AG09309 (cell line): Measurements from ENCODE around the gene EGR1.

Experiments used
- DNase-seq: peaks from one replicate; pipeline ENCODE4 v3.0.0-alpha.2; 2010; ENCODE audit warnings: low read depth
- H3K4me3 ChIP-seq: 2 replicates; pipeline ENCODE4 v1.5.1; 2011; ENCODE audit warnings: mild to moderate bottlenecking, low read depth, low read length, moderate library complexity; ENCODE audit not compliant: control insufficient read depth
- TF ChIP-seq, protein P1 (sequence below): IDR thresholded peaks from 2 replicates; pipeline ENCODE4 v1.5.1; 2011; ENCODE audit warnings: mild to moderate bottlenecking, low read depth, low read length, inconsistent platforms; ENCODE audit not compliant: insufficient read depth, control insufficient read depth; ENCODE audit errors: missing control alignments

Gene EGR1

DNA sequence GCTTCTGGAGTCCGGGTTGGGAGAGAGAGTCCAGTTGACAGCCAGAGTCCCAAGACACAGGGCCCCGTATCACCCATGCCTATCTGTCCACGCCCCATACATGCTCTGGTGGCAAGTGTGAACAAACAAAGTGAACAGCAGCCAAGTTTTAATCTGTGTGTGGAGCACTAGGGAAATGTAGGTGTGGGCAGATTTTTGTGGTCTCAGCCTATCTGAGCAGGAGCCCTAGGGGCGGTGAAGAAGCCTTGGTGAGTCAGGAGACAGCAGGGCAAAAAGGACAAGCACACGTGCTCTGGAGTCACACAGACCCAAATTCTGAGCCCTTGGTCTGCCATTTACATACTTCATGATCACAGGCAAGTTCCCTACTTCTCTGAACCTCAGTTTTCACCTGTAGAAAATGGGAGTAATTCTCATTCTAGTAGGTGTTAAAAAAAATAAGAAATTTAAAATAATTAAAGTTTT, 23.2 kb downstream of the EGR1 start:
- H3K4me3 ChIP-seq, result no peak overlapping the region
- TF ChIP-seq, protein P1, sequence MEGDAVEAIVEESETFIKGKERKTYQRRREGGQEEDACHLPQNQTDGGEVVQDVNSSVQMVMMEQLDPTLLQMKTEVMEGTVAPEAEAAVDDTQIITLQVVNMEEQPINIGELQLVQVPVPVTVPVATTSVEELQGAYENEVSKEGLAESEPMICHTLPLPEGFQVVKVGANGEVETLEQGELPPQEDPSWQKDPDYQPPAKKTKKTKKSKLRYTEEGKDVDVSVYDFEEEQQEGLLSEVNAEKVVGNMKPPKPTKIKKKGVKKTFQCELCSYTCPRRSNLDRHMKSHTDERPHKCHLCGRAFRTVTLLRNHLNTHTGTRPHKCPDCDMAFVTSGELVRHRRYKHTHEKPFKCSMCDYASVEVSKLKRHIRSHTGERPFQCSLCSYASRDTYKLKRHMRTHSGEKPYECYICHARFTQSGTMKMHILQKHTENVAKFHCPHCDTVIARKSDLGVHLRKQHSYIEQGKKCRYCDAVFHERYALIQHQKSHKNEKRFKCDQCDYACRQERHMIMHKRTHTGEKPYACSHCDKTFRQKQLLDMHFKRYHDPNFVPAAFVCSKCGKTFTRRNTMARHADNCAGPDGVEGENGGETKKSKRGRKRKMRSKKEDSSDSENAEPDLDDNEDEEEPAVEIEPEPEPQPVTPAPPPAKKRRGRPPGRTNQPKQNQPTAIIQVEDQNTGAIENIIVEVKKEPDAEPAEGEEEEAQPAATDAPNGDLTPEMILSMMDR, result no peak
- no peak for DNase-seq

DNA sequence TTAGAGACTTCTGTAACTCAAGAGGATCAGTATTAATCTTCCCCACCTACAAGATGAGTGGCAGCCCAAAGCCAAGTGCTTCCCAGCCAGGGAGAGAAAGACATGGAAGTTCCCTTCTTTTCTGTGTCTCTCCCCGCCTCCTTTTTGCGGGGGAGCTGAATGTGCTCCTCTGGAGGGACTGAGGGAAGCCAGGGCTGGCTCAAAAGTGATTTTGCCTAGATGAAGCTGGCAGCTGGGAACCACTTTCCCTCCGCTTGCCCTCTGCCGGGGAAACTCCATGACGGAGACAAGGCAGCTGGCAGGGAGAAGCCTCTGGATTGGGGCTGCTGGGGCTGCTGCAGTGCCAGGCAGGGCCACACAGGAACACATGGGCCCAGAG, 24.4 kb downstream of the EGR1 start:
- TF ChIP-seq, protein P1, result no peak
- no peak for DNase-seq
- H3K4me3 ChIP-seq, result no peak overlapping the region

DNA sequence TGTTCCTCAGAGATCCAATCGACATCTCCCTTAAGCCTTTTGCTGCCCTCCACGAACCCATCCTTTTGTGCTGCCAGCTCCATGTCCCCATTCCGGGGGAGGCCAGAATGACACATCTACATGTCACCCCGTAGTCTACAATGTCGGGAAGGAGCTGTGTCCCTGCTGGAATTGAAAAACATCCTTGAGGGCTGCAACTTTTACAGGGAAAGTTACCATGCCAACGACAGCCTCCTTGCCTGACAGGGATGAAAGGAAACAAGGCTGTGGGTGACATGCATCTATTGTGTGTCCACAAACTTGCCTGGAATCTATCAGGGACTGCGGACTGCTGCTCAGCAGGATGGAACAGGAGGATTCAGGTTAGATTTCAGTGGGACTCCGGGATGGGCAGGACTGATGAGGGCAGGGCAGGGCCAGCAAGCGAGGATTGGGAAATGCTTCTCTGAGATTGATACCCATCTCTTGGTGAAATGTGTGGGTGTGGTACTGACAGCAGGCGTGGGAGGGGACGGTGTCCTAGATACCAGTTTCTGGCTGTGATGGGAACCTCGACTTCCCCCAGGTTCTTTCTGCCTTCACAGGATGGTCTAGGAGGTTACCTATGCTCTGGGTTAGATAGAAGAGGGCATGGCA, 25.5 kb downstream of the EGR1 start:
- DNase-seq, result no peak
- TF ChIP-seq, protein P1, result no peak
- no peak overlapping the region for H3K4me3 ChIP-seq

DNA sequence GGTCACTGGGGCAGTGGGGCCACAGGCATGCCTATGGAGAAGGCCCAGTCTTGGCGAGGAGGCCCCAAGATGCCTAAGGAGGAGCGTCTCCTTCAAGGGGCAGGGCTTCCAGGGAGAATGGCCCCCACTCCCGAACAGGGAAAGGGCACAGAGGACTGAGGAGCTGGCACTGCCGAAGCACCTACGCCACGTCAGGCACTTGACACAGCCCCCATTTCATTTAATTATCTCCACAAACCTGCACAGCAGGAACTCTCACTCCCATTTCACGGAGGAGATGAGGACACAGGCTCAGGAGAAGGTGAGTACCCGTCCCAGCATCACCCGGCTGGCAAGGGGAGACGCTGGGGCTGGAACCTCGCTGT, 26.0 kb downstream of the EGR1 start:
- TF ChIP-seq, protein P1, result no peak
- H3K4me3 ChIP-seq, result peak overlapping the region; percentile 41
- no peak for DNase-seq

DNA sequence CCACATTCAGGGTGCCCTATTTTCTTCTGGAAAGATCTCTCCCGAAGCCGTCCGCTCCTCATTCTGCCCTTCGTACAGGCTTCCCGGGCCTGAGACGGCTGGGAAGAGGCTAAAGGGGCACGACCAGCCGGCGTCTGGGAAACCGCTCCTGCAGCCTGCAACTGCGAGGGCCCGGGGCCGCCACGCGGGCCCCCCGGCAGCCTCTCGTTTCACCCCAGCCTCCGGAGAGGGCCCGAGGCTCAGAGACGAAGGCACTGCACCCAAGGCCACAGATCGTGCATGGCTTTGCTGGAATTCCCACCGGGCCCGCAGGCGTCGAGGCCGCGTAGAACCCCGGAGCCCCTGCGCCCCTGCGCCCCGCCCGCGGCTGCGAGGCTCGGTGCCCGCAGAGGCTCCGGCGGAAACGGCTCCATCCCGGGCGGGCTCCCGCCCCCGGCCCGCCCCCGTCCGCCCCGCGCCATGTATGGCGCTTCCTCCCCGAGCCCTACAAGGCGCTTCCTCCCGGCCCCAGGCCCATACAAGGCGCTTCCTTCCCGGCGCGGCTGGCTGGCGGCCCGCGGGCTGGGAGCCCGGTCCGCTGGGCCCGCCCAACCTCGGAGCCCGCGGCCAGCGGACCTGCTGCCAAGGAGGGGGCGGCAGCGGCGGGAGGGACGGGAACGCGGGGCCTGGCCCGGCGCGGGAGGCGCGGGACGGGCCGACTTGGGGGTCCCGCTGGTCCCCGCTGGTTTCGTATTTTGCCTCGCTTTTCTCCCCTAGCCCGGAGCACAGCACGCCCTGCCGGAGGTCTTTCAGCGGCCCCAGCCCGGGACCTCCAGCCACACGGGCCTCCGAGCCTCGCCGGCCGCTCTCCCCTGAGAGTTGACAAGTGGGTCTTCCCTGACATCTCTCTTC, 26.6 kb downstream of the EGR1 start:
- peak; percentile 67 for DNase-seq
- H3K4me3 ChIP-seq, result peak overlapping the region; percentile 67
- TF ChIP-seq, protein P1, result no peak

DNA sequence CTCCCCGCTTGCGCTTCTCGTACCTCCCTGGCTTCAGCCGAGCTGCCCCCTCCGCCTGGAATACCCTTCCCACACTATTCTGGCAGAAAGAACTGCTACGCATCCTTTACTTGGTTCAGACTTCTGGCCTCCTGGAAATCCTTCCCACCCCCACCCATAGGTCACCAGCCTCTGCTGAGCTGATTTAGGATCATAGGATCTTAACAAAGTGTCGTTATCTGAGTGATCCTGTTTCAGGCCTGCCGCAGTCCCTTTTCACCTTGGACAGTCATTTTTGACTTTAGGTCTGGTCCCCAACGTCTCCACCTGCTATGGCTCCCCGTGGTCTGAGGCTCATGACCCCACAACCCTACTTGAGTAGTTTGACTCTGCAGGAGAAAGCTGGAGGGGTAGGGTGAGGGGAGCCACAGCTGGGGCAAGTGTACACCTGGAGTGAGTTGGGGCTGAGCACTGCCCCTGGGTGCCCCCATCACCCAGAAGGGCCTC, 27.3 kb downstream of the EGR1 start:
- TF ChIP-seq, protein P1, result no peak
- peak overlapping the region; percentile 67 for H3K4me3 ChIP-seq
- no peak for DNase-seq
